HepG2 (cell line): ENCODE measurements around the gene OGFR. TPM values are rescaled to one million over a fixed set of nuclear protein-coding genes. Genes with fewer than 3 reads are reported as not detected.
A peak's percentile ranks its signal among the peaks of the same experiment; 100 is the strongest.

Experiments
- CENPX ChIP-seq: sonication (generic); formaldehyde crosslinking; IDR thresholded peaks from 2 replicates; pipeline ENCODE4 v1.9.0; 2021; ENCODE audit warnings: mild to moderate bottlenecking, missing genetic modification reagents, moderate library complexity
- DMAP1 ChIP-seq: IDR thresholded peaks from 2 replicates; pipeline ENCODE4 v1.6.1; 2016
- DNMT1 ChIP-seq: sonication (generic); formaldehyde crosslinking; IDR thresholded peaks from 2 replicates; pipeline ENCODE4 v1.5.1; 2020; ENCODE audit warnings: mild to moderate bottlenecking, missing genetic modification reagents
- ELF4 ChIP-seq: sonication (generic); formaldehyde crosslinking; IDR thresholded peaks from 2 replicates; pipeline ENCODE4 v1.5.0; 2020; ENCODE audit warnings: missing genetic modification reagents, mild to moderate bottlenecking, moderate library complexity, borderline replicate concordance
- KLF13 ChIP-seq: sonication (generic); formaldehyde crosslinking; IDR thresholded peaks from 2 replicates; pipeline ENCODE4 v1.4.0; 2020; ENCODE audit warnings: mild to moderate bottlenecking, missing genetic modification reagents
- KLF6 ChIP-seq: IDR thresholded peaks from 2 replicates; pipeline ENCODE4 v1.8.0; 2016; ENCODE audit warnings: missing biosample characterization, missing genetic modification reagents
- SALL2 ChIP-seq: sonication (generic); formaldehyde crosslinking; IDR thresholded peaks from 2 replicates; pipeline ENCODE4 v1.8.1; 2023; ENCODE audit warnings: mild to moderate bottlenecking, missing genetic modification reagents, inconsistent platforms
- STAG1 ChIP-seq: sonication (generic); formaldehyde crosslinking; IDR thresholded peaks from 2 replicates; pipeline ENCODE4 v1.4.0; 2020; ENCODE audit warnings: missing genetic modification reagents
- TBL1XR1 ChIP-seq: fragments of 150-350 bp; IDR thresholded peaks from 2 replicates; pipeline ENCODE4 v1.6.1; 2014; ENCODE audit warnings: borderline replicate concordance, low read length; ENCODE audit not compliant: partially characterized antibody
- ZNF350 ChIP-seq: sonication (generic); formaldehyde crosslinking; IDR thresholded peaks from 2 replicates; pipeline ENCODE4 v1.4.0; 2020; ENCODE audit warnings: mild to moderate bottlenecking, low read depth, missing genetic modification reagents, borderline replicate concordance
- ZNF501 ChIP-seq: sonication (generic); formaldehyde crosslinking; IDR thresholded peaks from 2 replicates; pipeline ENCODE4 v1.5.1; 2020; ENCODE audit warnings: mild to moderate bottlenecking, moderate library complexity, missing genetic modification reagents
- ZNF619 ChIP-seq: sonication (generic); formaldehyde crosslinking; IDR thresholded peaks from 2 replicates; pipeline ENCODE4 v1.4.0; 2020; ENCODE audit warnings: mild to moderate bottlenecking, missing genetic modification reagents
- ZNF678 ChIP-seq: sonication (generic); formaldehyde crosslinking; IDR thresholded peaks from 2 replicates; pipeline ENCODE4 v1.4.0; 2020; ENCODE audit warnings: mild to moderate bottlenecking, missing genetic modification reagents
- ZNF816 ChIP-seq: sonication (generic); formaldehyde crosslinking; IDR thresholded peaks from 2 replicates; pipeline ENCODE4 v1.8.0; 2022; ENCODE audit warnings: missing genetic modification reagents, mild to moderate bottlenecking, borderline replicate concordance
- ZNF883 ChIP-seq: sonication (generic); formaldehyde crosslinking; IDR thresholded peaks from 2 replicates; pipeline ENCODE4 v1.5.1; 2020; ENCODE audit warnings: mild to moderate bottlenecking, missing genetic modification reagents; ENCODE audit errors: not compliant biosample characterization
- polyA plus RNA-seq, 8 experiments: library from polyadenylated mRNA; depleted of rRNA in 3 of 8; stranded (reverse) in 7 of 8; unstranded in 1 of 8; fragments of >200 nt; fragmentation: Illumina TruSeq in 4 of 8; extraction: Trizol in 4 of 8; gene quantifications; 2 replicates each; pipeline versions ENCODE4 v1.2.1 to v1.2.3, GENCODE V29; 2011 to 2016; ENCODE audit warnings: low read depth in 4 of 8, missing spikeins in 1 of 8, mixed read lengths in 1 of 8; ENCODE audit not compliant: insufficient read depth in 1 of 8
- total RNA-seq, 5 experiments: library from RNA; depleted of rRNA; stranded (reverse); fragments of >200 nt; fragmentation: Illumina TruSeq; extraction: Trizol; gene quantifications; 2 replicates each; pipeline ENCODE4 v1.2.3, GENCODE V29; 2016; ENCODE audit warnings: low read depth in 1 of 5
- TF ChIP-seq, protein P1 (sequence below): sonication (generic); formaldehyde crosslinking; IDR thresholded peaks from 2 replicates; pipeline ENCODE4 v1.5.0; 2020; ENCODE audit warnings: missing genetic modification reagents
- TF ChIP-seq, protein P2 (sequence below): sonication (generic); formaldehyde crosslinking; conservative IDR thresholded peaks from 2 replicates; pipeline ENCODE4 v1.8.0; 2022; ENCODE audit warnings: low read depth, missing genetic modification reagents
- TF ChIP-seq, protein P3 (sequence below): sonication (generic); formaldehyde crosslinking; IDR thresholded peaks from 2 replicates; pipeline ENCODE4 v1.5.1; 2020; ENCODE audit warnings: missing genetic modification reagents, mild to moderate bottlenecking, borderline replicate concordance
- TF ChIP-seq, protein P4 (sequence below): sonication (generic); formaldehyde crosslinking; IDR thresholded peaks from 2 replicates; pipeline ENCODE4 v1.4.0; 2020; ENCODE audit warnings: mild to moderate bottlenecking, missing genetic modification reagents, borderline replicate concordance

The OGFR gene
- total and polyA plus RNA-seq, 2 of the 13 experiments (the other 11 are each of a cell fraction or from before 2014, with no cell fraction given), result 47.7 to 81.8 TPM

DNA sequence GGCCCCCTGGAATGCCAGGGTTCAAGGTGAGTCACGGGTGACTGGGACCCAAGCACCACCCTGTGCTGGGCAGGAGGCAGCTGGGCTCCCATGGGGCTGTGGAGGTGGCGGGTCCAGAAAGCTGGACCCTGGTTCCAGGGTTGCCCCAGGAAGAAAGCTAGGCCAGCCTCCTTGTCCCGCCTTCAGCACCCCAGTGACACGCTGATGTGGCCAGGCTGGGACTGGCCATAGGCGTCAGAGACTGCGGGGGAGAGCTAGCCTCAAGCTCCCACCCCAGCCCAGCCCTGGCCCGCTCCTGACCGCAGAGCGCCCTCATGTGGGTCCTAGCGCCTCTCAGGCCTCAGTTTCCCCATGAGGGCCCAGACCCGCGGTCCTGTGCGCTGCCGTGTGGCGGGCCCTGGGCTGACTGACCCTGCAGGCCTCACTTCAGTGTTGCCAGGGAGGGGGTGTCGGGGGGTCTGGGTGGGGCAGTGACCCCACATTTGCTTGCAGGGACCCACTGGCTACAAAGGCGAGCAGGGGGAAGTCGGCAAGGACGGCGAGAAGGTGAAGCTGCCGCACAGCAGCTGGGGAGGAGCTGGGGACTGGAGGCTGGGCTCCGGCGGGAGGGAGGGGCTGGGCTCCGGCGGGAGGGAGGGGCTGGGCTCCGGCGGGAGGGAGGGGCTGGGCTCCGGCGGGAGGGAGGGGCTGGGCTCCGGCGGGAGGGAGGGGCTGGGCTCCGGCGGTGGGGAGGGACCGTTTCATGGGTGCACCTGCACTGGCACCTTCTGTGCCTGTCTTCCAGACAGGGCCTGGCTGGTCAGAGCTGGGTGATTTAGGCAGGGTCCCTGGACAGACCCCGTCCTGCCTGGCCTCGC, 20.1 kb downstream of the OGFR start (continued):
- TF ChIP-seq, protein P1, sequence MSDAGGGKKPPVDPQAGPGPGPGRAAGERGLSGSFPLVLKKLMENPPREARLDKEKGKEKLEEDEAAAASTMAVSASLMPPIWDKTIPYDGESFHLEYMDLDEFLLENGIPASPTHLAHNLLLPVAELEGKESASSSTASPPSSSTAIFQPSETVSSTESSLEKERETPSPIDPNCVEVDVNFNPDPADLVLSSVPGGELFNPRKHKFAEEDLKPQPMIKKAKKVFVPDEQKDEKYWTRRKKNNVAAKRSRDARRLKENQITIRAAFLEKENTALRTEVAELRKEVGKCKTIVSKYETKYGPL (CRISPR knock-in tag), result no peak
- TF ChIP-seq ZNF678 (CRISPR knock-in tag) (no peak), KLF6 (CRISPR knock-in tag) (no peak), ZNF883 (peak; percentile 51), ELF4 (CRISPR knock-in tag) (no peak), DMAP1 (CRISPR knock-in tag) (0 out of 2 replicates have a peak, but pooled peaks have one; percentile 38), KLF13 (CRISPR knock-in tag) (0 out of 2 replicates have a peak, but pooled peaks have one; percentile 39), ZNF816 (CRISPR knock-in tag) (no peak), STAG1 (CRISPR knock-in tag) (no peak), ZNF501 (CRISPR knock-in tag) (peak; percentile 9; the same call in 1 of the 2 replicates), CENPX (CRISPR knock-in tag) (no peak), ZNF619 (CRISPR knock-in tag) (no peak), SALL2 (no peak), DNMT1 (CRISPR knock-in tag) (peak; percentile 90; the same call in 1 of the 2 replicates), ZNF350 (CRISPR knock-in tag) (0 out of 2 replicates have a peak, but pooled peaks have one; percentile 24), TBL1XR1 (no peak)
- TF ChIP-seq, protein P2, sequence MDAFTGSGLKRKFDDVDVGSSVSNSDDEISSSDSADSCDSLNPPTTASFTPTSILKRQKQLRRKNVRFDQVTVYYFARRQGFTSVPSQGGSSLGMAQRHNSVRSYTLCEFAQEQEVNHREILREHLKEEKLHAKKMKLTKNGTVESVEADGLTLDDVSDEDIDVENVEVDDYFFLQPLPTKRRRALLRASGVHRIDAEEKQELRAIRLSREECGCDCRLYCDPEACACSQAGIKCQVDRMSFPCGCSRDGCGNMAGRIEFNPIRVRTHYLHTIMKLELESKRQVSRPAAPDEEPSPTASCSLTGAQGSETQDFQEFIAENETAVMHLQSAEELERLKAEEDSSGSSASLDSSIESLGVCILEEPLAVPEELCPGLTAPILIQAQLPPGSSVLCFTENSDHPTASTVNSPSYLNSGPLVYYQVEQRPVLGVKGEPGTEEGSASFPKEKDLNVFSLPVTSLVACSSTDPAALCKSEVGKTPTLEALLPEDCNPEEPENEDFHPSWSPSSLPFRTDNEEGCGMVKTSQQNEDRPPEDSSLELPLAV (CRISPR knock-in tag), result no peak
- TF ChIP-seq, protein P3, sequence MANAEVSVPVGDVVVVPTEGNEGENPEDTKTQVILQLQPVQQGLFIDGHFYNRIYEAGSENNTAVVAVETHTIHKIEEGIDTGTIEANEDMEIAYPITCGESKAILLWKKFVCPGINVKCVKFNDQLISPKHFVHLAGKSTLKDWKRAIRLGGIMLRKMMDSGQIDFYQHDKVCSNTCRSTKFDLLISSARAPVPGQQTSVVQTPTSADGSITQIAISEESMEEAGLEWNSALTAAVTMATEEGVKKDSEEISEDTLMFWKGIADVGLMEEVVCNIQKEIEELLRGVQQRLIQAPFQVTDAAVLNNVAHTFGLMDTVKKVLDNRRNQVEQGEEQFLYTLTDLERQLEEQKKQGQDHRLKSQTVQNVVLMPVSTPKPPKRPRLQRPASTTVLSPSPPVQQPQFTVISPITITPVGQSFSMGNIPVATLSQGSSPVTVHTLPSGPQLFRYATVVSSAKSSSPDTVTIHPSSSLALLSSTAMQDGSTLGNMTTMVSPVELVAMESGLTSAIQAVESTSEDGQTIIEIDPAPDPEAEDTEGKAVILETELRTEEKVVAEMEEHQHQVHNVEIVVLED (CRISPR knock-in tag), result peak; percentile 28; the same call in 1 of the 2 replicates
- TF ChIP-seq, protein P4, sequence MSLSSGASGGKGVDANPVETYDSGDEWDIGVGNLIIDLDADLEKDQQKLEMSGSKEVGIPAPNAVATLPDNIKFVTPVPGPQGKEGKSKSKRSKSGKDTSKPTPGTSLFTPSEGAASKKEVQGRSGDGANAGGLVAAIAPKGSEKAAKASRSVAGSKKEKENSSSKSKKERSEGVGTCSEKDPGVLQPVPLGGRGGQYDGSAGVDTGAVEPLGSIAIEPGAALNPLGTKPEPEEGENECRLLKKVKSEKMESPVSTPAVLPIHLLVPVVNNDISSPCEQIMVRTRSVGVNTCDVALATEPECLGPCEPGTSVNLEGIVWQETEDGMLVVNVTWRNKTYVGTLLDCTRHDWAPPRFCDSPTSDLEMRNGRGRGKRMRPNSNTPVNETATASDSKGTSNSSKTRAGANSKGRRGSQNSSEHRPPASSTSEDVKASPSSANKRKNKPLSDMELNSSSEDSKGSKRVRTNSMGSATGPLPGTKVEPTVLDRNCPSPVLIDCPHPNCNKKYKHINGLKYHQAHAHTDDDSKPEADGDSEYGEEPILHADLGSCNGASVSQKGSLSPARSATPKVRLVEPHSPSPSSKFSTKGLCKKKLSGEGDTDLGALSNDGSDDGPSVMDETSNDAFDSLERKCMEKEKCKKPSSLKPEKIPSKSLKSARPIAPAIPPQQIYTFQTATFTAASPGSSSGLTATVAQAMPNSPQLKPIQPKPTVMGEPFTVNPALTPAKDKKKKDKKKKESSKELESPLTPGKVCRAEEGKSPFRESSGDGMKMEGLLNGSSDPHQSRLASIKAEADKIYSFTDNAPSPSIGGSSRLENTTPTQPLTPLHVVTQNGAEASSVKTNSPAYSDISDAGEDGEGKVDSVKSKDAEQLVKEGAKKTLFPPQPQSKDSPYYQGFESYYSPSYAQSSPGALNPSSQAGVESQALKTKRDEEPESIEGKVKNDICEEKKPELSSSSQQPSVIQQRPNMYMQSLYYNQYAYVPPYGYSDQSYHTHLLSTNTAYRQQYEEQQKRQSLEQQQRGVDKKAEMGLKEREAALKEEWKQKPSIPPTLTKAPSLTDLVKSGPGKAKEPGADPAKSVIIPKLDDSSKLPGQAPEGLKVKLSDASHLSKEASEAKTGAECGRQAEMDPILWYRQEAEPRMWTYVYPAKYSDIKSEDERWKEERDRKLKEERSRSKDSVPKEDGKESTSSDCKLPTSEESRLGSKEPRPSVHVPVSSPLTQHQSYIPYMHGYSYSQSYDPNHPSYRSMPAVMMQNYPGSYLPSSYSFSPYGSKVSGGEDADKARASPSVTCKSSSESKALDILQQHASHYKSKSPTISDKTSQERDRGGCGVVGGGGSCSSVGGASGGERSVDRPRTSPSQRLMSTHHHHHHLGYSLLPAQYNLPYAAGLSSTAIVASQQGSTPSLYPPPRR, result peak; percentile 66
